GM12801 (cell line): ENCODE results near the gene ERVH48-1.

Source experiments
- CTCF ChIP-seq: IDR thresholded peaks from one replicate; pipeline ENCODE4 v1.5.1; 2011; ENCODE audit warnings: control low read depth; ENCODE audit not compliant: insufficient read length; ENCODE audit errors: extremely low read depth

The ERVH48-1 gene

DNA sequence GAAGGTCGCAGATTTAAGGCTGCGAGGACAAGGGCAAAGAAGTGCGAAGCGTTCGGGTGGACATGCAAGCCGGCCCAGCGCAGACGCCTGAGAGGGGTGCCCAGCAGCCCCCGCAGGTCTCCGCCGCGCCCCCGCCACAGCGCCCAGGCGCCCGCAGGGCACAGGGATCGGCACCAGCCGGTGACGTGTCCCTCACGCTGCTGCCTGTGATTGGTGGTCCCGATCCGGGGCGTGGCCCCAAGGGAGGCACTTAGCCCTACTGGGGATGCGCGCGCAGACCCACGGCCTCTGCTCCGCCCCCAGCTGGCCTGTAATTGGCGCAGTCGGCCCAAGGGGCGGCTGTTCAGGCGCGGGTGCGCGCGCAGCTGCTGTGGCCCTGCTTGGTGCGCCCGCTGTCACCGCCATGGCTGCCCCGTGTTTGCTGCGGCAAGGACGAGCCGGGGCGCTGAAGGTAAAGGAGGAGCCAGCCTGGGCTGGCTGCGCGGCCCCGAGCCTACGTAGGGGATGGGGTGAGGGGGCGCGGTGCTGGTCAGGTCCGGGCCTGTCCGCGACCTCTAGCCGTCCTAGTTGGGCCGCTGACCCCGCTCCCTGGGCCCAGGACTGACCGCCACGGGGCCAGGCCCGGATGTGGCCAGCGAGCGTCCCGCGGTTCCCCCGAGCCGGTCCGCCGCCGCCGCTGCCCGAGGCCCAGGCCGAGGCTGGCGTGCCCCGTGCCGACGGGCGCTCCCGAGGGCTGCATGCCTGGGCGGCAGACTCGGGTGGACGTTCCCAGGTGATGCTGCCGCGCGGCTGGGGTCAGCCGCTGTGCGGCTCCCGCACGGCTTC, 32.3 kb downstream of the ERVH48-1 start, which contains the start of gene NDUFV3:
NDUFV3 (plus strand) TSS at position 379 of the 825 bp plus-strand sequence; CDS start at position 404, 25 bp downstream.
- no peak for TF ChIP-seq CTCF

DNA sequence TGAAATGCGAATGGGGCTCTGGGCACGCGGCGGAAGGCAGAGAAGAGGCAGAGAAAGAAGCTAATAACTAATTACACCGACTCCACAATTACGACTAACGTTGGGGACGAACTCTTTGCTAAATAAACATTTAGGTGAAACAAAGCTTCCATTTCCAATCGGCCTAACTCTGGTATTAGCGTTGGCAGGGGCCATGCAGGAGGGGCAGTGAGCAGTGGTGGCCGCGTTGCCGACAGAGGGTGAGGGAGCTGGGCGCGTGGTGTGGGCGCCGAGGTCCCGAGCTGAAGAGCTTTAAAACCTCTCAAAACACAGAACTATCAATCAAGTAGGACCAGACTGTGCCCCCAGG, 32.9 kb downstream of the ERVH48-1 start:
- TF ChIP-seq CTCF, result no peak

- TF ChIP-seq CTCF, result no peak
Measured at GRCh38 chr21:42887326-42887725, 38.1 kb downstream of the ERVH48-1 start.

GRCh38 chr21:42883921-42884320, 41.5 kb downstream of the ERVH48-1 start:
- TF ChIP-seq CTCF, result no peak

DNA sequence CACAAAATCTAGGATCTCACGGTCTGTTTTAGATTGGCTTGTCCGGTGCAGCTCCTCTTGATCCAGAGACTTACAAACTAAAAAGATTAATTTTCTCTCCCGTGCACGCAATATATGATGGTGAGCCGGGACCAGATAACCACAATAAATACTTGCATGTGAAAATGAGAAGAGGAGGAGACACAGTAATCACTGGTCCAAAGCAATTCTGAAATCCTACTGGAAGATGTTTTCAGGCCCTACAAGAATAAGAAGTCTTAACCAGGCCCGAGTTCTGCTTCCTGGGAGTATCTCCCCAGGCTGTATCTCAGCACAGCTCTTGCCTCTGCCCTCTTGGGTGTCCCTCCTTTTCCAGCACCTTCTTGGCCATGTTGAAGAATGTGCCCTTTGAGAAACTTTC, 45.1 kb downstream of the ERVH48-1 start:
- TF ChIP-seq CTCF, result no peak

GRCh38 chr21:42878993-42879787, 46.2 kb downstream of the ERVH48-1 start, which contains the start of gene WDR4:
Gene WDR4 (minus strand): TSS chr21:42879539. CDS start chr21:42879495, 44 bp downstream.
- no peak for TF ChIP-seq CTCF

GRCh38 chr21:42878678-42878992, 46.8 kb downstream of the ERVH48-1 start:
- TF ChIP-seq CTCF, result no peak
